Measurements from ENCODE around the gene PRPF8. TPM values are rescaled to one million over a fixed set of nuclear protein-coding genes. Genes with fewer than 3 reads are reported as not detected.

Gene PRPF8
- total and polyA plus RNA-seq, 2 experiments from 2014 or later, result 72.2 to 93.8 TPM

DNA sequence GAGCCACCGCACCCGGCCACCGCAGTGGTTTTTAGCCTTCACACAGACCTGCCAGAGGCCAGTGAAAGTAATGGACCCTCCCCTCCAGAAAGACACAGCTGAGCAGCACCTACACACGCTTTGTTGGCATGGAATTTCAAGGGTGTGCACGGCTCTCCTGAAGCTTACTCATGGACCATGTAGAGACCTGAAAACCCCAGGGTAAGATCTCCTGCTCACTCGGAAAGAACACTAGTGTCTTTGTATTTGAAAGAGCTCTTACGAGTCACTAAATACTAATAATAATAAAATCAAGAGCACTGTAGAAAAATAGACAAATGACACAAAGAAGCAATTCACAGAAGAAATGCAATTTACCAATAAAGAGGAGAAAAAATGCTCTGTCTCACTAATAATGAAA lies 76.0 kb downstream of the PRPF8 start:
- WGBS, 2 experiments (ENCODE audit: low coverage in 1 of 2, low lambda C conversion rate in 2 of 2, missing lambda C conversion rate in 2 of 2), result 92 to 94% methylated on average over 7 of the region's 7 CpGs

GRCh38 chr17:1607971-1608320 lies 76.7 kb downstream of the PRPF8 start:
- H2AFZ ChIP-seq, result no peak overlapping the region
- H3K79me2 ChIP-seq (ENCODE audit: insufficient read depth), result no peaks in the 10 kb centered on the region
- peaks cover 5% of the 10 kb centered on the region; the same call in 1 of the 2 replicates for H3K4me1 ChIP-seq (ENCODE audit: insufficient read depth)
- WGBS, 2 experiments (ENCODE audit: low coverage in 1 of 2, low lambda C conversion rate in 2 of 2, missing lambda C conversion rate in 2 of 2), result 95 to 100% methylated on average over 5 of the region's 5 CpGs
- H3F3A ChIP-seq (ENCODE audit: insufficient read depth), result no peaks in the 10 kb centered on the region
- H3K9ac ChIP-seq, result no peak overlapping the region
- no peaks in the 10 kb centered on the region for H3K27me3 ChIP-seq (replicated peaks; ENCODE audit: insufficient read depth)
- no peak for TF ChIP-seq EZH2phosphoT487 (IDR thresholded peaks at IDR 0.05; ENCODE audit: insufficient read depth, low read depth)
- no peak for TF ChIP-seq EZH2 (IDR thresholded peaks at IDR 0.05; ENCODE audit: insufficient read depth, poor library complexity, severe bottlenecking)
- H3K4me2 ChIP-seq (ENCODE audit: unreplicated experiment), result no peak overlapping the region
- H4K20me1 ChIP-seq (ENCODE audit: insufficient read depth), result no peaks in the 10 kb centered on the region
- no peaks in the 10 kb centered on the region for H3K36me3 ChIP-seq (ENCODE audit: low read depth)
- no peaks in the 10 kb centered on the region for H3K9me2 ChIP-seq (ENCODE audit: insufficient read depth)
- no peaks in the 10 kb centered on the region for H3K9me3 ChIP-seq (ENCODE audit: low read depth)
- H3K27ac ChIP-seq, result no peak overlapping the region
- in situ Hi-C loops (cut with MboI), result no loop called here
- no peak overlapping the region for H3K4me3 ChIP-seq
- no peak for DNase-seq

More for the DNA sequence above, 76.0 kb downstream of the PRPF8 start:
- Histone ChIP-seq H3K9ac (no peak overlapping the region), H2AFZ (no peak overlapping the region), H3K9me2 (ENCODE audit: insufficient read depth) (no peaks in the 10 kb centered on the region), H3K36me3 (ENCODE audit: low read depth) (no peaks in the 10 kb centered on the region), H3K4me3 (no peak overlapping the region), H3K9me3 (ENCODE audit: low read depth) (no peaks in the 10 kb centered on the region), H3K4me1 (ENCODE audit: insufficient read depth) (peaks cover 5% of the 10 kb centered on the region; the same call in 1 of the 2 replicates), H3K27me3 (replicated peaks; ENCODE audit: insufficient read depth) (no peaks in the 10 kb centered on the region), H3K79me2 (ENCODE audit: insufficient read depth) (no peaks in the 10 kb centered on the region), H3F3A (ENCODE audit: insufficient read depth) (no peaks in the 10 kb centered on the region), H3K27ac (no peak overlapping the region), H4K20me1 (ENCODE audit: insufficient read depth) (no peaks in the 10 kb centered on the region), H3K4me2 (ENCODE audit: unreplicated experiment) (no peak overlapping the region)
- no peak for DNase-seq
- in situ Hi-C loops (cut with MboI), result no loop called here
- TF ChIP-seq EZH2 (IDR thresholded peaks at IDR 0.05; ENCODE audit: insufficient read depth, poor library complexity, severe bottlenecking), result no peak
- TF ChIP-seq EZH2phosphoT487 (IDR thresholded peaks at IDR 0.05; ENCODE audit: insufficient read depth, low read depth), result no peak

DNA sequence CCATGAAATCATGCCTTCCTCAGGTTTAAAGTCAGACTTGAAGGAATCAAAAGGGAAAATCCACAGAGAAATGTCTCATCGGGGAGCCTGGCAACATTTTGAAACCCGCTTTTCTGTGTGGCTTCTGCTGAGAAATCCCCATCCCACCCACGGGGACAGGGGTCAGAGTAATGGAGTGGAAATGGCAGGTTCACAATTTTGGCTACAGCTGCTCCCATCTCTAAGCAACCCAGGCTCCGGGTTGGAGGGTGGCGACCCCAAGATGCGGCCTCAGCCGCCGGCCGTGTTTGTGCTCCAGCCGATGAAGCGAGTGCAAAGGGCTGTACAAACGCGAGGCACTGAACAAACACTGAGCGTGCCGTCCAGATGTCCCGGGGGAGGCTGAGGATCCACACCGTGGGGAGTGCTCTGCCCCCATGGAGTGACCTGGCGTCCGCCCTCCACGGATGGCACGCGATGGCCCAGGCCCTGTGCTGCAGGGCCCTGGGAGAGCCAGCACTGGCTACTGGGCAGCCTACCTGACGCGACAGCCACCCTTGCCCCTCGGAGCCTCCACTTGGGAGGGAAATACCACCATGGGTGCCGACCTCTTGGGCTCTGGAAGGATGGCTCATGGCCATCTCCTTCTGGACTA lies 78.2 kb downstream of the PRPF8 start:
- 81% methylated on average over 26 of the region's 26 CpGs for WGBS, 2 experiments (ENCODE audit: low coverage in 1 of 2, low lambda C conversion rate in 2 of 2, missing lambda C conversion rate in 2 of 2)
- H2AFZ ChIP-seq, result no peak overlapping the region
- in situ Hi-C loops (cut with MboI), result no loop called here
- H3K36me3 ChIP-seq (ENCODE audit: low read depth), result no peaks in the 10 kb centered on the region
- no peak overlapping the region for H3K4me2 ChIP-seq (ENCODE audit: unreplicated experiment)
- peaks cover 5% of the 10 kb centered on the region; the same call in 1 of the 2 replicates for H3K4me1 ChIP-seq (ENCODE audit: insufficient read depth)
- no peak for TF ChIP-seq EZH2phosphoT487 (IDR thresholded peaks at IDR 0.05; ENCODE audit: insufficient read depth, low read depth)
- TF ChIP-seq EZH2 (IDR thresholded peaks at IDR 0.05; ENCODE audit: insufficient read depth, poor library complexity, severe bottlenecking), result no peak
- no peaks in the 10 kb centered on the region for H3K27me3 ChIP-seq (replicated peaks; ENCODE audit: insufficient read depth)
- no peaks in the 10 kb centered on the region for H3K9me3 ChIP-seq (ENCODE audit: low read depth)
- H3K79me2 ChIP-seq (ENCODE audit: insufficient read depth), result no peaks in the 10 kb centered on the region
- H4K20me1 ChIP-seq (ENCODE audit: insufficient read depth), result no peaks in the 10 kb centered on the region
- no peak for DNase-seq
- no peak overlapping the region for H3K4me3 ChIP-seq
- no peaks in the 10 kb centered on the region for H3K9me2 ChIP-seq (ENCODE audit: insufficient read depth)
- H3K27ac ChIP-seq, result no peak overlapping the region
- no peaks in the 10 kb centered on the region for H3F3A ChIP-seq (ENCODE audit: insufficient read depth)
- H3K9ac ChIP-seq, result no peak overlapping the region

GRCh38 chr17:1605681-1606351 lies 78.9 kb downstream of the PRPF8 start:
- TF ChIP-seq EZH2 (IDR thresholded peaks at IDR 0.05; ENCODE audit: insufficient read depth, poor library complexity, severe bottlenecking) (no peak), EZH2phosphoT487 (IDR thresholded peaks at IDR 0.05; ENCODE audit: insufficient read depth, low read depth) (no peak)
- Histone ChIP-seq H3K79me2 (ENCODE audit: insufficient read depth) (no peaks in the 10 kb centered on the region), H3F3A (ENCODE audit: insufficient read depth) (no peaks in the 10 kb centered on the region), H2AFZ (no peak overlapping the region), H3K9me2 (ENCODE audit: insufficient read depth) (no peaks in the 10 kb centered on the region), H3K4me2 (ENCODE audit: unreplicated experiment) (no peak overlapping the region), H3K9me3 (ENCODE audit: low read depth) (no peaks in the 10 kb centered on the region), H3K27ac (no peak overlapping the region), H3K4me1 (ENCODE audit: insufficient read depth) (peaks cover 5% of the 10 kb centered on the region; the same call in 1 of the 2 replicates), H3K4me3 (no peak overlapping the region), H3K36me3 (ENCODE audit: low read depth) (no peaks in the 10 kb centered on the region), H3K9ac (no peak overlapping the region), H3K27me3 (replicated peaks; ENCODE audit: insufficient read depth) (no peaks in the 10 kb centered on the region), H4K20me1 (ENCODE audit: insufficient read depth) (no peaks in the 10 kb centered on the region)
- in situ Hi-C loops (cut with MboI), result no loop called here
- WGBS, 2 experiments (ENCODE audit: low coverage in 1 of 2, low lambda C conversion rate in 2 of 2, missing lambda C conversion rate in 2 of 2), result 81 to 93% methylated on average over 17 to 18 of the region's 19 CpGs
- DNase-seq, result no peak

Measured in GM23248 (cell line).